Psoas muscle (tissue), 8 donors: ENCODE measurements around the gene IGBP1. TPM values are rescaled to one million over a fixed set of nuclear protein-coding genes. Genes with fewer than 3 reads are reported as not detected.

Source experiments
- ATAC-seq, 4 donors: fragments of 200-7000 bp; cut with Tn5 transposase; one replicate each; pipeline ENCODE4 v1.9.1; 2020; ENCODE audit warnings: moderate library complexity in 3 of 4, mild to moderate bottlenecking in 2 of 4
- DNase-seq, 2 donors: peaks; one replicate each; pipeline ENCODE4 v3.0.0-alpha.2; 2020
- H3K27ac ChIP-seq: fragments of 200-600 bp; one replicate; pipeline ENCODE4 v1.8.0; 2022
- H3K27me3 ChIP-seq, 3 donors: fragments of 200-600 bp in 1 of 3; one replicate each; pipeline versions ENCODE4 v1.6.1 to v1.8.0; 2013 to 2022; ENCODE audit warnings: low read length in 2 of 3, mild to moderate bottlenecking in 2 of 3, moderate library complexity in 1 of 3; ENCODE audit not compliant: insufficient read depth in 3 of 3
- H3K36me3 ChIP-seq, 2 donors: fragments of 200-600 bp in 1 of 2; one replicate each; pipeline versions ENCODE4 v1.6.1 to v1.8.0; 2013 to 2022; ENCODE audit warnings: low read depth in 1 of 2, mild to moderate bottlenecking in 1 of 2, moderate library complexity in 1 of 2; ENCODE audit not compliant: insufficient read depth in 1 of 2
- H3K4me1 ChIP-seq: fragments of 200-600 bp; one replicate; pipeline ENCODE4 v1.8.0; 2022
- H3K4me3 ChIP-seq: fragments of 200-600 bp; one replicate; pipeline ENCODE4 v1.8.0; 2022; ENCODE audit warnings: mild to moderate bottlenecking
- H3K9me3 ChIP-seq: fragments of 200-600 bp; one replicate; pipeline ENCODE4 v1.8.0; 2022
- WGBS, 3 donors: extraction: QIAGEN DNeasy Blood & Tissue Kit; methylation state at CpG; one replicate each; pipeline versions ENCODE4 v1.1.6 to v1.1.7; 2013; 5-methylcytosine and 5-hydroxymethylcytosine counted together
- intact Hi-C, 2 donors: fragments of 100-400 bp; cut with DNase I; formaldehyde crosslinking; loops; one replicate each; pipeline versions ENCODE4 v1.11.0 to v1.14.2; 2022
- polyA plus RNA-seq, 3 donors: library from polyadenylated mRNA; stranded (reverse); fragments of 200-250 nt; gene quantifications; one replicate each; pipeline ENCODE4 v1.2.3, GENCODE V29; 2013
- total RNA-seq, 4 donors: library from RNA; stranded (reverse); fragmentation: NEBNext Ultra II Directional in 2 of 4; extraction: Animal tissue kit (Norgen Biotek cat#: 25700) in 2 of 4; gene quantifications; one replicate each; pipeline versions ENCODE4 v1.2.1 to v1.2.4, GENCODE V29; 2021 to 2023
- TF ChIP-seq, protein P1 (sequence below): fragments of 200-600 bp; IDR thresholded peaks from one replicate; pipeline ENCODE4 v1.8.0; 2022; ENCODE audit warnings: antibody characterized with exemption
- donor health status: healthy with polysubstance abuse.
- donor health status: DM: no; HTN: no; CAD: no; lungs with moderate emphysema.
- donor health status: Bipolar disorder and iron deficiency.
- donor health status: healthy.
- donor health status: DM: yes; HTN: yes; CAD: no.
- donor health status: DM: no; HTN: no; CAD: no.
- donor health status: DM: no; HTN: no; CAD: no.
- donor health status: DM: yes; HTN: yes; CAD: no.

The IGBP1 gene
- total and polyA plus RNA-seq, 7 donors, result 45.0 to 81.5 (median 60.6) TPM

DNA sequence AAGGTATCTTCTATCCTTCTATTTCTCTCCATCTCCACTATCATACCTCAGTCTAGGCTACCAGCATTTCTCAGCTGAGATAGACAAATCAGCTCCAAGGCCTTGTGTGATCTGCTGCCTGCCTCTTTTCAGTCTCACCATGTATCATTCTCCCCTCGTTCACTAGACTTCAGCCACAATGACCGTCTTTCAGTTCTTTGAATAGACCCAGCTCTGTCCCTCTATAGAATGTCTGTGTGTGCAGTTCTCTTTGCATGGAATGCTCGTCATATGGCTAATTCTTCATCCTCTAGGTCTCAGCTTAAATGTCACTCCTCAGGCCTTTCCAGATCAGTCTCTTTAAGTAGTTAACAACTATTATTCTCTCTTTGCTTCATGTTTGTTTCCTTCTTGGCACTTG, 6.5 kb downstream of the IGBP1 start:
- no peak overlapping the region for H3K4me3 ChIP-seq
- ATAC-seq, result no peak
- WGBS, 3 donors, result 71 to 95% (median 92%) methylated on average over 3 of the region's 3 CpGs
- H3K27me3 ChIP-seq, result peaks cover 0 to 11% (median 0%) of the 10 kb centered on the region in 3 donors
- no peaks in the 10 kb centered on the region for H3K9me3 ChIP-seq
- H3K36me3 ChIP-seq, result peaks cover 0 to 14% of the 10 kb centered on the region in 2 donors
- H3K27ac ChIP-seq, result no peak overlapping the region
- DNase-seq, result no peak
- TF ChIP-seq, protein P1, sequence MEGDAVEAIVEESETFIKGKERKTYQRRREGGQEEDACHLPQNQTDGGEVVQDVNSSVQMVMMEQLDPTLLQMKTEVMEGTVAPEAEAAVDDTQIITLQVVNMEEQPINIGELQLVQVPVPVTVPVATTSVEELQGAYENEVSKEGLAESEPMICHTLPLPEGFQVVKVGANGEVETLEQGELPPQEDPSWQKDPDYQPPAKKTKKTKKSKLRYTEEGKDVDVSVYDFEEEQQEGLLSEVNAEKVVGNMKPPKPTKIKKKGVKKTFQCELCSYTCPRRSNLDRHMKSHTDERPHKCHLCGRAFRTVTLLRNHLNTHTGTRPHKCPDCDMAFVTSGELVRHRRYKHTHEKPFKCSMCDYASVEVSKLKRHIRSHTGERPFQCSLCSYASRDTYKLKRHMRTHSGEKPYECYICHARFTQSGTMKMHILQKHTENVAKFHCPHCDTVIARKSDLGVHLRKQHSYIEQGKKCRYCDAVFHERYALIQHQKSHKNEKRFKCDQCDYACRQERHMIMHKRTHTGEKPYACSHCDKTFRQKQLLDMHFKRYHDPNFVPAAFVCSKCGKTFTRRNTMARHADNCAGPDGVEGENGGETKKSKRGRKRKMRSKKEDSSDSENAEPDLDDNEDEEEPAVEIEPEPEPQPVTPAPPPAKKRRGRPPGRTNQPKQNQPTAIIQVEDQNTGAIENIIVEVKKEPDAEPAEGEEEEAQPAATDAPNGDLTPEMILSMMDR, result no peak
- intact Hi-C loops, result loop anchor here in 1 of 2 donors (10.0 kb wide), 1 partner anchor 295 kb away; no protein-coding TSS in a partner anchor
- H3K4me1 ChIP-seq, result peaks cover under 1% of the 10 kb centered on the region

DNA sequence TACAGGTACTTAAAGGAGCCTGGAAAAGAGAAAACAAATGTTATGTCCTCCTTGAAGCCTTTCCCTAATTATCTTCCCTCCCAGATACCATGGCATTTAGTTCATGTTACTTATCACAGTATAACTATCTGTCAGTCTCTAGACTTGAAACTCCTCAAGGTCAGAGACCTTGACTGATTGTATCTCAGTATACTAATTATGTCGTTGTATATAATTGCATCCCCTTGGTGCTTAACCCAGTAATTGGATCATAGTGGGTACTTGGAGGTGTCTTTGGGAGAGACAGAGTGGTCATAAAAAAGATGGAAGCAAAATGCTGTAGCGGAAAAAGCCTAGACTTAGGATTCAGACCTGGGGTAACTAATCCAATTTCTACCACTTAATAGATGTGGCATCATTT, 8.1 kb downstream of the IGBP1 start:
- DNase-seq (no peak), ATAC-seq (no peak)
- no peaks in the 10 kb centered on the region for H3K4me1 ChIP-seq
- peaks cover 0 to 7% of the 10 kb centered on the region in 2 donors for H3K36me3 ChIP-seq
- peaks cover 0 to 17% (median 0%) of the 10 kb centered on the region in 3 donors for H3K27me3 ChIP-seq
- H3K27ac ChIP-seq, result no peak overlapping the region
- TF ChIP-seq, protein P1, result no peak
- 82 to 97% (median 93%) methylated on average over 2 of the region's 2 CpGs for WGBS, 3 donors
- H3K9me3 ChIP-seq, result no peaks in the 10 kb centered on the region
- no peak overlapping the region for H3K4me3 ChIP-seq
- intact Hi-C loops, result no loop called here

DNA sequence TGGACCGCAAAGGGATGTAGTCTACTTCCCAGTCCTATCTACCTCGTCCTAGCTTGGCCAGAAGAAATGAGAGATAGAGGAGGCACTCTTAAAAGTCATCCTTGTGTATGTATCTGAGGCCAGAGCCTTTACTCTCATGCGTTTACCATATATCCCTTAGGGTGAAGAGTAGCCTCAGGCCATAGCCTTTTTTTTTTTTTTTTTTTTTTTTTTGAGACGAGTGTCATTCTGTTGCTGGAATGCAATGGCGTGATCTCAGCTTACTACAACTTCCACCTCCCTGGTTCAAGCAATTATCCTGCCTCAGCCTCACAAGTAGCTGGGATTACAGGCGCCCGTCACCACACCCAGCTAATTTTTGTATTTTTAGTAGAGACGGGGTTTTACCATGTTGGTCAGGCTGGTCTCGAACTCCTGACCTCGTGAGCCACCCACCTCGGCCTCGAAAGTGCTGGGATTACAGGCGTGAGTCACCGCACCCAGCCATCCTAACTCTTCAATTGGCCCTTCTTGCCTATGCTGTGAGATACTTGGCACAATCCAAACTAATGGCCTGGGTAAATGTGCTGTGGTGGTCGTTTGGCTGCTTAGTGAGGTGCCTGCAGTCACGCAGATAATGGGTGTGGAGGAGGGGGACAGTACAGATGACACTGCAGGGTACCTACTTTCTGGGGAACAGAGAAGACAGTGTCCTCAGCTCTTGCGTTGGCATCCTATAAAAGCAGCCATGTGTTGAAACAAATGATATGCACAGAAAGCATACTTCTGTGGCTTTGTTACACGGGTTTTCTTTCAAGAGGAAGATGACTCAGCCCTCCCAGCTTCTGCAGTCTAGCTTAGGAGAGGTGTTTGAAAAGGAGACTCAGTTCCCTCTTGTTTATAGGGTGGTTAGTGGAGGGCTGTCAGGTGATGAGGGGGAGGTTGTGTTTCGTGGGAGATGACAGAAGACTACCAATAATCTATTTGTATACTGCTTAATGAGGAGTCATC, 33.6 kb downstream of the IGBP1 start:
- peaks cover 0 to 19% of the 10 kb centered on the region in 2 donors for H3K36me3 ChIP-seq
- no peak overlapping the region for H3K27ac ChIP-seq
- WGBS, 3 donors, result 74 to 83% (median 83%) methylated on average over 18 to 19 of the region's 19 CpGs
- no peak overlapping the region for H3K4me3 ChIP-seq
- ATAC-seq (no peak), DNase-seq (no peak)
- H3K4me1 ChIP-seq, result no peaks in the 10 kb centered on the region
- H3K27me3 ChIP-seq, result no peaks in the 10 kb centered on the region
- no peaks in the 10 kb centered on the region for H3K9me3 ChIP-seq
- intact Hi-C loops, result no loop called here
- TF ChIP-seq, protein P1, result no peak

DNA sequence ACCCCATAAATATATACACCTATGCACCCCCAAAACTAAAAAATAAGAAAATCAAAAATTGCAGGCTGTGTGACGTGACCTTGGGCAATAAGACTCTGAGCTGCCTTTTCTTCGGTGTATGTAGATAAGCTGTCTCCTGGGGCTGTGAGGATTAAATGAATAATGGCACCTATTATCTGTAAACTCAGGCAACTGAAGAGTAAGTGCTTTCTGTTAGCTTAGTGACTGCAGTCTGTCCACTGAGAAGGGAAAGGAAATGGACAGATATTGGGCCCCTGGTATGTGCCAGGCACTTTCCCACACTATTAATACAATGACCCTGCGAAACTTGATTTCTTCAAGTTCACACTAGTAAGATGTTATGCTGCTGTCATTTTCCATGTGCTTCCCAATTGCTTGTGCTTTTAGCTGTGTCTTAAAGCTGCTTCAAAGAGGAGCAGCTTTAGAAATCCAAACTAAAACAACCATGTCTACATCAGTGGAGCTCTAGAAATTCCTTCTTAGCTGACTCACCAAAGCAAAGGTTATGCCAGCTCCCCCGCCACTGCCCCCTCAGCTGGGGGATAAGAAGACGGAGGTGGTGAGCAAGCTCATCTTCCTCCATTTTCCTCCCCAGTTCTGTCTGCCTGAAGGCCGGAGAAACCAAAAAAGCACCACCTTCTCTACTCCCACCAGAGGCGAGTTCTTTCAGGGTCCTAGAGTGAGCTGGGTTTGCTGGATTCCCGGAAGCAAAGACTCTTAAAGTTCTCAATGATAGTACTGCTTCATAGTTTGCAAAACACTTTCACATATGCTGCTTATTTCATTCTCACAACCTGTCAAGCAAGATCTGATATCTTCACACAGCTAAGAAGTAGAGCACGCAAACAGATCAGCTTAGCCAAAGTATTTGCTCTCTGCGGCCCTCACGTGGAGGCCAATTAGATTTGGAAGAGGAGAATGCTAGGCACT, 35.3 kb downstream of the IGBP1 start:
- TF ChIP-seq, protein P1, result no peak
- peak in 1 of 2 donors; percentile 19 for DNase-seq
- H3K9me3 ChIP-seq, result no peaks in the 10 kb centered on the region
- ATAC-seq, result peak in 2 of 4 donors; percentile 13 to 26
- H3K27me3 ChIP-seq, result peaks cover 0 to 3% (median 0%) of the 10 kb centered on the region in 3 donors
- no peak overlapping the region for H3K27ac ChIP-seq
- H3K36me3 ChIP-seq, result peaks cover 0 to 10% of the 10 kb centered on the region in 2 donors
- 36 to 48% (median 43%) methylated on average over 11 of the region's 11 CpGs for WGBS, 3 donors
- no peak overlapping the region for H3K4me3 ChIP-seq
- no peaks in the 10 kb centered on the region for H3K4me1 ChIP-seq
- intact Hi-C loops, result no loop called here
